OCI-LY7 (cell line): ENCODE data around the gene OR4K13.

ENCODE experiments used
- CTCF ChIP-seq: fragments of 200-600 bp; sonication (generic); conservative IDR thresholded peaks from 2 replicates; pipeline ENCODE4 v1.5.1; 2014; ENCODE audit warnings: mild to moderate bottlenecking, antibody characterized with exemption, low read length, moderate library complexity, mixed read lengths
- EZH2phosphoT487 ChIP-seq: fragments of 200-600 bp; sonication (generic); IDR thresholded peaks from 2 replicates; pipeline ENCODE4 v1.6.1; 2018; ENCODE audit warnings: low read depth, borderline replicate concordance, mild to moderate bottlenecking, mixed run types, antibody characterized with exemption, low read length, moderate library complexity, mixed read lengths

DNA sequence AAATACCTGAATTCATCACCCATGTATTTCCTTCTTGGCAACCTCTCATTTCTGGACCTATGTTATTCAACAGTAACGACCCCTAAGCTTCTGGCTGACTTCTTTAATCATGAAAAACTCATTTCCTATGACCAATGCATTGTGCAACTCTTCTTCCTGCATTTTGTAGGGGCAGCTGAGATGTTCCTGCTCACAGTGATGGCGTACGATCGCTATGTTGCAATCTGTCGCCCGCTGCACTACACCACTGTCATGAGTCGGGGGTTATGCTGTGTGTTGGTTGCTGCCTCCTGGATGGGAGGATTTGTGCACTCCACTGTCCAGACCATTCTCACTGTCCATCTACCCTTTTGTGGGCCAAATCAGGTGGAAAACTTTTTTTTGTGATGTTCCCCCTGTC is 33.5 kb downstream of the OR4K13 start:
- TF ChIP-seq CTCF (no peak), EZH2phosphoT487 (no peak)
